GM19328 (cell line): ENCODE results near the gene CBY1.

Experiments
- ATAC-seq: cut with Tn5 transposase; IDR thresholded peaks from one replicate; pipeline ENCODE4 v1.9.1; 2021; ENCODE audit warnings: mild to moderate bottlenecking, moderate library complexity; ENCODE audit not compliant: unreplicated experiment

Gene CBY1

DNA sequence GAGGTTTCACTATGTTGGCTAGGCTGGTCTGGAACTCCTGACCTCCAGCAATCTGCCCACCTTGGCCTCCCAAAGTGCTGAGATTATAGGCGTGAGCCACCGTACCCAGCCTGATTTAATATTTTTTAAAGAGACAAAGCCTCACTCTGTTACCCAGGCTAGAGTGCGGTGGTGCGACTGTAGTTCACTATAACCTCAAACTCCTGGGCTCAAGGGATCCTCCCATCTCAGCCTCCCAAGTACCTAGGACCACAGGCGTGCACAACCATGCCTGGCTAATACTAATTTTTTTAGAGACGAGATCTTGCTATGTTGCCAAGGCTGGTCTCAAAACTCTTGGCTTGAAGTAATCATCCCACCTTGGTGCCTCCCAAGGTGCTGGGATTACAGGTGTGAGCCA, 62.8 kb downstream of the CBY1 start:
- ATAC-seq, result no peak

DNA sequence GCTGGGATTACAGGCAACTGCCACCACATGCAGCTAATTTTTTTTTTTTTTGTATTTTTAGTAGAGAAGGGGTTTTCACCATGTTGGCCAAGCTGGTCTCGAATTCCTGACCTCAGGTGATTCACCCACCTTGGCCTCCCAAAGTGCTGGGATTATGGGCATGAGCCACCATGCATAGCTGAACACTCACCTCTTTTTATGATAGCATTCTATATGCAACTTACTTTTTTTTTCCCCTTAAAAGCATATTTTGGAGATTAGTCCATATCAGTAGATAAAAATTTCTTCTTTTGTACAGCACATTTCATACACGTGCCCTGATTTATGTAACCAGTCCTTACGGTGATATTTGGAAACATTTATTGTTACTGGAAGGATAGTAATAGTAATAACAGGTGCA, 63.9 kb downstream of the CBY1 start:
- no peak for ATAC-seq

DNA sequence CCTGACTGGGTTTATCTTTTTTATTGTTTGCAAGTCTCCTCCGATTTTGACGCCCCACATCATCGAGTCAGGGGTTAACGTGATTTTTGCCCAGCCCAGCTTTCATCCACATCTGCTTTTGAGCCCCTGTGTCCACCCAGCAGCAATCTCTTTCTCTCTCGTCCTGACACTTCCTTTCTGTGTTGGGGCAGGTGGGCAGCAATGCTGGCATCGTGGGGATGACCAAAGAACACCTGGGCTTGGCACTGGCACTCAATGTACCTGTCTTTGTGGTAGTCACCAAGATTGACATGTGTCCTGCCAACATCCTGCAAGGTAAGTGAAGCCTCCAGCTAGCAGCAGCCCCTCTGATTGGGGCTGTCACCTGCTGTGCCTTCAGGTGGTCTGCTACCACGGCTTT, 65.1 kb downstream of the CBY1 start:
- no peak for ATAC-seq
